SK-N-SH (cell line): ENCODE measurements around the gene SLC17A9.

Source experiments
- CTCF ChIP-seq: fragments of 200-600 bp; sonication (generic); IDR thresholded peaks from 2 replicates; pipeline ENCODE4 v1.6.1; 2017; ENCODE audit warnings: antibody characterized with exemption, mild to moderate bottlenecking, moderate library complexity
- EZH2phosphoT487 ChIP-seq: fragments of 200-600 bp; sonication (generic); IDR thresholded peaks from 2 replicates; pipeline ENCODE4 v1.6.1; 2017; ENCODE audit warnings: low read depth, mixed run types, mild to moderate bottlenecking, antibody characterized with exemption, moderate library complexity, borderline replicate concordance
- FOSL2 ChIP-seq: IDR thresholded peaks from 2 replicates; pipeline ENCODE4 v1.4.0; 2012; ENCODE audit warnings: low read depth, mild to moderate bottlenecking, moderate library complexity, borderline replicate concordance

GRCh38 chr20:62949153-62949821 is 3.2 kb upstream of the SLC17A9 start:
- TF ChIP-seq FOSL2, result no peak
- TF ChIP-seq EZH2phosphoT487, result no peak
- TF ChIP-seq CTCF, result no peak
